Measurements from ENCODE around the gene PNPT1. TPM values are rescaled to one million over a fixed set of nuclear protein-coding genes. Genes with fewer than 3 reads are reported as not detected.
"Not testable (repeated sequence)": the region's sequence is repeated elsewhere in the genome, so short reads cannot be mapped to it uniquely, and the experiment has no call there.

The PNPT1 gene
- polyA plus RNA-seq, 3 donors, result 6.0 to 10.5 (median 9.5) TPM

GRCh38 chr2:55707751-55708150 lies 14.1 kb upstream of the PNPT1 start:
- H3K4me1 ChIP-seq (ENCODE audit: control insufficient read depth in 1 of 2, insufficient read depth in 2 of 2, low read length in 2 of 2), result no peaks in the 10 kb centered on the region
- WGBS (ENCODE audit: insufficient coverage), result no CpG with 5 or more reads among the region's 1 CpG
- Mint-ChIP-seq H3K4me1 (no peaks in the 10 kb centered on the region), H3K9me3 (peaks cover 0 to 1% (median 0%) of the 10 kb centered on the region in 7 donors), H3K27me3 (ENCODE audit: low read depth in 3 of 3) (peaks cover 3 to 10% (median 6%) of the 10 kb centered on the region in 3 donors), H3K27ac (no peak overlapping the region), H3K36me3 (no peaks in the 10 kb centered on the region), H3K4me3 (no peak overlapping the region)
- H3K27me3 ChIP-seq (ENCODE audit: control insufficient read depth in 2 of 2, insufficient read depth in 2 of 2, low read length in 2 of 2), result no peaks in the 10 kb centered on the region
- H3K36me3 ChIP-seq (replicated peaks in 1 of 2; ENCODE audit: control insufficient read depth in 1 of 2, insufficient read depth in 2 of 2, low read length in 2 of 2), result no peaks in the 10 kb centered on the region
- no peak overlapping the region for H3K4me2 ChIP-seq (replicated peaks; ENCODE audit: extremely low read depth, low read length, poor library complexity, severe bottlenecking)
- TF ChIP-seq CTCF (IDR thresholded peaks at IDR 0.05), result no peak
- no peak overlapping the region for H3K4me3 ChIP-seq (replicated peaks in 1 of 3; ENCODE audit: low read depth in 2 of 3, low read length in 3 of 3)
- no peaks in the 10 kb centered on the region for H4K20me1 ChIP-seq (ENCODE audit: insufficient read depth, low read length)
- H3K9ac ChIP-seq (ENCODE audit: insufficient read depth, low read length, poor library complexity, severe bottlenecking), result no peak overlapping the region
- H3K79me2 ChIP-seq (ENCODE audit: insufficient read depth, low read length), result no peaks in the 10 kb centered on the region
- intact Hi-C loops (cut with micrococcal nuclease), result no loop called here
- no peak overlapping the region for H2AFZ ChIP-seq (ENCODE audit: insufficient read depth, low read depth, low read length, poor library complexity, severe bottlenecking)
- H3K27ac ChIP-seq (ENCODE audit: low read depth in 1 of 2, low read length in 2 of 2), result no peak overlapping the region
- no peaks in the 10 kb centered on the region for H3K9me3 ChIP-seq (replicated peaks in 1 of 2; ENCODE audit: control insufficient read depth in 1 of 2, insufficient read depth in 1 of 2, low read length in 2 of 2)
- no peak for DNase-seq

- H3K4me3 Mint-ChIP-seq; H3K9ac ChIP-seq (ENCODE audit: insufficient read depth, low read length, poor library complexity, severe bottlenecking); H3K27ac ChIP-seq (ENCODE audit: low read depth in 1 of 2, low read length in 2 of 2); H3K27ac Mint-ChIP-seq; H3K79me2 ChIP-seq (ENCODE audit: insufficient read depth, low read length); H3K4me3 ChIP-seq (replicated peaks in 1 of 3; ENCODE audit: low read depth in 2 of 3, low read length in 3 of 3); H3K9me3 ChIP-seq (replicated peaks in 1 of 2; ENCODE audit: control insufficient read depth in 1 of 2, insufficient read depth in 1 of 2, low read length in 2 of 2); H3K4me1 Mint-ChIP-seq; H3K4me2 ChIP-seq (replicated peaks; ENCODE audit: extremely low read depth, low read length, poor library complexity, severe bottlenecking); H4K20me1 ChIP-seq (ENCODE audit: insufficient read depth, low read length); H3K36me3 ChIP-seq (replicated peaks in 1 of 2; ENCODE audit: control insufficient read depth in 1 of 2, insufficient read depth in 2 of 2, low read length in 2 of 2); intact Hi-C loops (cut with micrococcal nuclease); DNase-seq; H3K9me3 Mint-ChIP-seq; H3K4me1 ChIP-seq (ENCODE audit: control insufficient read depth in 1 of 2, insufficient read depth in 2 of 2, low read length in 2 of 2); H3K27me3 ChIP-seq (ENCODE audit: control insufficient read depth in 2 of 2, insufficient read depth in 2 of 2, low read length in 2 of 2); H3K36me3 Mint-ChIP-seq; H2AFZ ChIP-seq (ENCODE audit: insufficient read depth, low read depth, low read length, poor library complexity, severe bottlenecking): not testable (repeated sequence)
- H3K27me3 Mint-ChIP-seq (ENCODE audit: low read depth in 3 of 3), result peaks cover 3 to 10% (median 4%) of the 10 kb centered on the region in 3 donors
- 80% methylated on average over 1 of the region's 4 CpGs for WGBS (ENCODE audit: insufficient coverage)
Observed at GRCh38 chr2:55706258-55706657, 12.6 kb upstream of the PNPT1 start.

Measured in CD14-positive monocyte (primary cell).